HEK293T (cell line): ENCODE results near the gene TTLL11.

Experiments used
- ARNT ChIP-seq: fragments of 450-650 bp; IDR thresholded peaks from 2 replicates; pipeline ENCODE4 v1.6.1; 2017; ENCODE audit warnings: mild to moderate bottlenecking
- BHLHE40 ChIP-seq: fragments of 450-650 bp; IDR thresholded peaks from 2 replicates; pipeline ENCODE4 v1.6.1; 2016; ENCODE audit warnings: mild to moderate bottlenecking, moderate library complexity, borderline replicate concordance
- CTBP1 ChIP-seq: fragments of 450-650 bp; IDR thresholded peaks from 2 replicates; pipeline ENCODE4 v1.6.1; 2016; ENCODE audit warnings: borderline replicate concordance
- ELF4 ChIP-seq: fragments of 450-650 bp; IDR thresholded peaks from 2 replicates; pipeline ENCODE4 v1.6.1; 2017; ENCODE audit warnings: antibody characterized with exemption
- FOXK2 ChIP-seq: fragments of 450-650 bp; IDR thresholded peaks from 2 replicates; pipeline ENCODE4 v1.6.1; 2016; ENCODE audit warnings: mild to moderate bottlenecking
- FOXM1 ChIP-seq: fragments of 450-650 bp; IDR thresholded peaks from 2 replicates; pipeline ENCODE4 v1.6.1; 2017; ENCODE audit warnings: mild to moderate bottlenecking, borderline replicate concordance
- L3MBTL2 ChIP-seq: fragments of 450-650 bp; conservative IDR thresholded peaks from 2 replicates; pipeline ENCODE4 v1.6.1; 2016; ENCODE audit warnings: mild to moderate bottlenecking
- NFRKB ChIP-seq: fragments of 450-650 bp; IDR thresholded peaks from 2 replicates; pipeline ENCODE4 v1.6.1; 2016; ENCODE audit warnings: mild to moderate bottlenecking, moderate library complexity
- PKNOX1 ChIP-seq: fragments of 450-650 bp; IDR thresholded peaks from 2 replicates; pipeline ENCODE4 v1.6.1; 2016
- SP1 ChIP-seq: fragments of 450-650 bp; IDR thresholded peaks from 2 replicates; pipeline ENCODE4 v1.6.1; 2017
- SUZ12 ChIP-seq: fragments of 450-650 bp; IDR thresholded peaks from 2 replicates; pipeline ENCODE4 v1.6.1; 2016; ENCODE audit warnings: mild to moderate bottlenecking

- TF ChIP-seq BHLHE40: no peak
- TF ChIP-seq SP1: no peak
- TF ChIP-seq ELF4: no peak
- TF ChIP-seq PKNOX1: no peak
- TF ChIP-seq FOXK2: no peak
- no peak for TF ChIP-seq CTBP1
- TF ChIP-seq L3MBTL2: no peak
- no peak for TF ChIP-seq SUZ12
- no peak for TF ChIP-seq NFRKB
- no peak for TF ChIP-seq ARNT
- TF ChIP-seq FOXM1: no peak
Observed at GRCh38 chr9:121887553-121888437, 205.3 kb downstream of the TTLL11 start.
